GM10266 (cell line): Measurements from ENCODE around the gene CRYBB2.

Experiments used
- DNase-seq: peaks from one replicate; pipeline ENCODE4 v3.0.0; 2012; ENCODE audit errors: extremely low spot score
- TF ChIP-seq, protein P1 (sequence below): IDR thresholded peaks from 2 replicates; pipeline ENCODE4 v1.5.1; 2012; ENCODE audit warnings: mild to moderate bottlenecking, low read depth; ENCODE audit not compliant: control insufficient read depth, insufficient read depth; ENCODE audit errors: missing control alignments

CRYBB2 gene, protein sequence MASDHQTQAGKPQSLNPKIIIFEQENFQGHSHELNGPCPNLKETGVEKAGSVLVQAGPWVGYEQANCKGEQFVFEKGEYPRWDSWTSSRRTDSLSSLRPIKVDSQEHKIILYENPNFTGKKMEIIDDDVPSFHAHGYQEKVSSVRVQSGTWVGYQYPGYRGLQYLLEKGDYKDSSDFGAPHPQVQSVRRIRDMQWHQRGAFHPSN

DNA sequence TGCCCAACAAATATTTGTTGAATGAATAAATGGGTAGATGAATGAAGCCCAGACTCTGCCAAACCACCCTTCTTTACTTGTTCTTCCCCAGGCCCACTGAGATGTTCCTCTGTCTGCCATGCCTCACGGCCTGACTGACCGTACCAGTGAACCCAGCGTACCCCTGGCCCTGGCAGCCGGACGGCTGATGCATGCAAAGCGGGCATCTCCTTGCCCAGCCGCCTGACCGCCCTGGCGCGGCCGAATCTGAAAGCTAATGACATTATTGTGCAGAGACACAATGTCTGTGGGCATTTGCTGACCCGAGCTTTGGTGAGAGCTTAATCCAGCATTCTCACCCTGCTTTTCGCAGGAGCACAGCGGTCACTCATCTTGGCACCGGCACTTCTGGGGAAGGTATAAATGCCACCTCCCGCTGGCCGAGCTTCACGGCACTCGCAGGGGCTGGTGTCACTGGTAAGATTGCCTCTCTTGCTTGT lies at the start of gene CRYBB2:
CRYBB2 (plus strand) TSS at position 429 of the 479 bp plus-strand sequence. CDS start 1,791 bp downstream, outside the sequence.
- DNase-seq = no peak
- TF ChIP-seq, protein P1, sequence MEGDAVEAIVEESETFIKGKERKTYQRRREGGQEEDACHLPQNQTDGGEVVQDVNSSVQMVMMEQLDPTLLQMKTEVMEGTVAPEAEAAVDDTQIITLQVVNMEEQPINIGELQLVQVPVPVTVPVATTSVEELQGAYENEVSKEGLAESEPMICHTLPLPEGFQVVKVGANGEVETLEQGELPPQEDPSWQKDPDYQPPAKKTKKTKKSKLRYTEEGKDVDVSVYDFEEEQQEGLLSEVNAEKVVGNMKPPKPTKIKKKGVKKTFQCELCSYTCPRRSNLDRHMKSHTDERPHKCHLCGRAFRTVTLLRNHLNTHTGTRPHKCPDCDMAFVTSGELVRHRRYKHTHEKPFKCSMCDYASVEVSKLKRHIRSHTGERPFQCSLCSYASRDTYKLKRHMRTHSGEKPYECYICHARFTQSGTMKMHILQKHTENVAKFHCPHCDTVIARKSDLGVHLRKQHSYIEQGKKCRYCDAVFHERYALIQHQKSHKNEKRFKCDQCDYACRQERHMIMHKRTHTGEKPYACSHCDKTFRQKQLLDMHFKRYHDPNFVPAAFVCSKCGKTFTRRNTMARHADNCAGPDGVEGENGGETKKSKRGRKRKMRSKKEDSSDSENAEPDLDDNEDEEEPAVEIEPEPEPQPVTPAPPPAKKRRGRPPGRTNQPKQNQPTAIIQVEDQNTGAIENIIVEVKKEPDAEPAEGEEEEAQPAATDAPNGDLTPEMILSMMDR = no peak

DNA sequence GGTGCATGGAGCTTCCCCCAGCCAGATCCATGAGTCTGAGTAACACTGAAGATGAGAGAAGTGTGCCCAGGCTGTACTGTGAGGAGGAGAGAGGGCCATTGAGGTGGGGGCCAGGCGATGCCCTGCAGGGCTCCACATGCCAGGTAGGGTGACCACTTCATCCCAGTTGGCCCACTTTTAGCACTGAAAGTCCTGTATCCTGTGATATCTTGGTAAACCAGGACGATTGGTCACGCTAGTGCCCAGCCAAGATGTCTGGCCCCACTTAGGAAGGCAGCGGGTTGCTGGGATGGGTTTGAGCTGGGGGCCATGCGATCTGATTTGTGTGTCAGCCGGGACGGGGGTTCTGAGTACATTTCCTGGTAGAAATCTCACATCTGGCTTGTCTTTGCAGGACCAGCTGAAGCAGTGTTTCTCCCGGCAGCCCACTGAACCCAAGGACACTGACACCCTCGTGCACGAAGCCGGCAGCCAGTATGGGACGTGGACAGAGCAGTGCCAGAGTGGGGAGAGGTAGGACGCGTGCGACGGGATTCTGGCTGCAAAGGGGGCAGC lies 48.9 kb upstream of the CRYBB2 start:
- no peak for DNase-seq
- TF ChIP-seq, protein P1 = no peak

DNA sequence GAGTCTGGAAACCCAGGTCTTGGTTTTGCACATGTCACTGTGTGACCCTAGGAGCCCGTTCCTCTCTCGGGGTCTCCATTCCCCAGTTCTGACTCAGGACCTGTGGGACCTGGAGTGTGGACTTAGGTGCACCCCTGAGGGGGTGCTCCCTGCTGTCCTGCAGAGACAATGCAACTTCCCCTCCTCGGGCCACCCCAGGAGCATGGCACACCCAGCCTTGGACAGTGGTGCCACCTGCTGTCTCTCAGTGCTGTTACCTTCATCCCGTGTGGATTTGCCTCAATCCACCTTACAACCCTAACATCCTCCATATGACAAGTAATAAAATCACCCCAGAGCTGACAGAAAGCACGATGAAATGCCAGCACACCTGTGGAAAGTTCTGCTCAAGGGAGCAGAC lies 47.3 kb upstream of the CRYBB2 start:
- TF ChIP-seq, protein P1 = peak; percentile 45
- no peak for DNase-seq

DNA sequence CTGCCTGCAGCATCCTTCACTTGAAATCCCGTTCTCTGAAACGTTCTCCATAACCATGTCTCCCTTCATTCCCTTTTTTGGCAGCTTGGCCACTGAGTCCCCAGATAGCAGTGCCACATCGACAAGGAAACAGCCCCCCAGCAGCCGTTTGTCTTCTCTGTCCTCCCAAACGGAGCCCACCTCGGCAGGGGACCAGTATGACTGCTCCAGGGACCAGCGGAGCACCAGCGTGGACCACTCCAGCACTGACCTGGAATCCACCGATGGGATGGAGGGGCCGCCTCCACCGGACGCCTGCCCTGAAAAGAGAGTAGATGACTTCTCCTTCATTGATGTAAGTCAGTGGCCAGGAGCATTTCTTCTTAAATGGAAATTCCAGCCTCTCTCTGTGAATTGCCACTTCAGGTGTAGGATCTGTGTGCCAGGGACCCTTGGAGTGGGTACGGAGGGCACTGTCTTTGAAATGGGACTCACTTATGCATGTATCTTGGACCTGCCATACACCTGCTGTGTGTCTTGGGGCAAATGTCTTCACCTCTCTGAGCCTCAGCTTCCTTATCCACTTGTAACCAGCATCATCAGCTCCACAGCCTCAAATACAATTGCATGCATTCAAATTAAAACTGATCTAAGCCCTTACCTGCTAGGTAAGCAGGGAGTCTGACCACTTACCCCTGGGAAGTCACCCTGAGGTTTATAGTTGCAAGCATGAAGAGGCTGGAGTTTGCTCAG lies 45.1 kb upstream of the CRYBB2 start:
- TF ChIP-seq, protein P1 = no peak
- DNase-seq = no peak

DNA sequence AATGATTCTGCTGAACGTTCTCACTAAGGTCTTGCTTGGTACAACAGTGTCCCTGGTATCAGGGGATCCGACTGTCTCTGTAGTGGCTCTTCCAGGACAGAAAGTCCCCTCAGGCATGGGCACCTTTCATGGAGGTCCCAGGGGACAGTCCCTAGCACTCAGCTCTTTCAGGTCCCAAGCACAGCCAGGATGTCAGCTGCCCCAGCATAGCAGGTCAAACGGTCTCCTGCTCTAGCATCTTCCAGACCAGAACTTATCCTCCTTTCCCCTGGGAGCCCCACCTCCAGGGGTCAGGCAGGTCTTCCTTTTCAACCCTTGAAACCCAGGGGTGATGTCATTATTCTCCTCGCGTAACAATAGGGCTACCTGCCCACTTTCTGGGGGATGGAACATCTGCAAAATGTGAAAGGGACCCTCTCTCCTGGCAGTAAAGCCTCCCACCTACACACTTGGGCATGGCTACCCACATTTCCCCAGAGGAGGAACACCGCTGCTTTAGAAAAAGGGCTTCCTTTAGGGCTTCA lies 44.5 kb upstream of the CRYBB2 start:
- no peak for DNase-seq
- TF ChIP-seq, protein P1 = no peak

DNA sequence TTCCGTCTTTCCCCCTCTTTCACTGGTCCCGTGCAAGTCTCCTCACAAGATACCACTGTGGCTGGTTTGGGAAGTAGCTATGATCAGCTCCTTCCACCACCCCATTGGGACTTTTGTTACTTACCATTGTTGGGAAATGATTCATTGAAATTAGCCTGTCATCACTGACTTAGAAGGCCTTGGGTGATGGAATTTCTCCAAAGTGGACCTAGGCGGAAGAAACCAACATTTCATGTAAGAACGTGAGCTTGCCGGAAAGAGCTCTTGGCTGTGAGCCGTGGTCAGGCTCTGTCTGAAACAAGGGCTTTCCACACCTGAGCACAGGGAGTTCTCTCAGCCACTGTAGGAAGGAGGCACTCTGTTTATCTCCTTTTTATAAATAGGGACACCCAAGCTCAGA lies 43.3 kb upstream of the CRYBB2 start:
- TF ChIP-seq, protein P1 = no peak
- no peak for DNase-seq

DNA sequence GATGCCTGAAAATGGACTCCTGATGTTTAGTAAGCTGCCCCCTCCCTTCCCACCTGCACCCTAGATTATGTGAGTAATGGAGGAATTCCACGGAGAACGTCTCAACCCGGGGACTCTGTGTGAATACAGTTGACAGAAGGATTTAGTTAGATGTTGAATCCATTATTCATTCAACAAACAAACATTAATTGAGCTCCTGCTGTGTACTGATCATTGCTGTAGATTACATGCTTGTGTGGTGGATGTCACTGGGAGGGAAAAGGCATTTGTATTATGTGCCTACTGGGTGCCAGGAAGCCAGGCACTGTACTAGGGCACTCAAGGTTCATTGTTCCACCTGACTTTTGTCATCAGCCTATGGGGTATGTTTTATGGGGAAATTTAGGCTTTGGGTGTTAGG lies 42.6 kb upstream of the CRYBB2 start:
- TF ChIP-seq, protein P1 = no peak
- DNase-seq = no peak
